NCI-H524 (cell line): Measurements from ENCODE around the gene PRKAG2.
A peak's percentile ranks its signal among the peaks of the same experiment; 100 is the strongest.
"Not testable (repeated sequence)": the region's sequence is repeated elsewhere in the genome, so short reads cannot be mapped to it uniquely, and the experiment has no call there.

ENCODE experiments used
- DNase-seq, 2 experiments: peaks; one replicate each; lab custom pipeline; 2025; lab: John Stamatoyannopoulos, UW

The PRKAG2 gene

GRCh38 chr7:151851145-151851751 is 25.7 kb downstream of the PRKAG2 start:
- no peak for DNase-seq

DNA sequence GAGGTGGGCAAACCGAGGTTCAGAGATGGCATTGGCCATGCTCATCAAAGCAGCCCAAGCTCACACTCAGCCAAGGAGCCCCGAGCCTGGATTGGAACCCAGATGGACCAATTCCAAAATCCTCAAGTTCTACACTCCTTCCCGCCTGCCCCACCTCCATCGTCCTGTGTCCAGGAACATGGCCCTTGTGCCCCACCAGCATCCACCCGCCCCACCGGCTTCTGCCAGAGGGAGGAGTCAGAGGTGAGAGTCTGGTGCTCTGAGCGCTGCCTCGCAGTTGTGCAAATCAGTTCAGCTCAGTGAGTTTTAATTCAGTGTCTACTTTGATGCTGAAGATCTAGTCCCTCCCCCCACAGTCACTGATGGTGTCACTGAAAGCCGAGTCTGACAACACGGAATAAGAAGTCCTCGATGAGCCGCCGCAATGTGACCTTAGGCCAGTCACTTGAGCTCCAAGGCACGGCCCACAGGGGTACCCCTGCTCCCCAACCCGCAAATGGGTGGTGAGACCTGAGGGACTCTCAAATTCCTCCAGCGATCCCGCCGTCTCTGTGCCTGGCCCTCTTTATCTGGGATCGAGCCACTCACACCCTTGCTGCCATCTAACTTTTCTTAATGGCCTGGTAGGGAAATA is 26.3 kb downstream of the PRKAG2 start:
- DNase-seq, result no peak

- DNase-seq, result no peak
Measured at GRCh38 chr7:151849879-151850260, 27.0 kb downstream of the PRKAG2 start.

GRCh38 chr7:151849008-151849878 is 27.7 kb downstream of the PRKAG2 start:
- DNase-seq, result no peak

- DNase-seq, result no peak
Measured at GRCh38 chr7:151847681-151848081, 29.2 kb downstream of the PRKAG2 start.

DNA sequence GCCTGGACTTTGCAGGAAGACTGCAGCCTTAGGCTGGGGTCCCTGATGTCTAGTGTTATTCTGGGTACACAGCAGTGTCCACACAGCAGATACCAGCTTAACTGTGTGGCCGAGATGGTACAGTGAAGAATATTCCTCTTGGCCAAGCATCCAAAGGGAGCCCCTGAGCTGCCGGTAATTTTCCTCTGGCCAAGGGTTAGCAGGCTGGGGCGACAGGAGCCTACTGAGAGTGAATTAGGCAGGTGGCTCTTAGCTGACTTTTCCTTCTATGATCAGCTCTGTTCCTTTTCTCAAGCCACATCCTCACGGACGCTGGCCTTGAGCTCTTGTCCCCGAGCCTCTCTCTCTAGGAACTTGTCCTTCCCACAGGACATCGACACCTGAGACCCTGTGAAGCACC is 29.8 kb downstream of the PRKAG2 start:
- no peak for DNase-seq

DNA sequence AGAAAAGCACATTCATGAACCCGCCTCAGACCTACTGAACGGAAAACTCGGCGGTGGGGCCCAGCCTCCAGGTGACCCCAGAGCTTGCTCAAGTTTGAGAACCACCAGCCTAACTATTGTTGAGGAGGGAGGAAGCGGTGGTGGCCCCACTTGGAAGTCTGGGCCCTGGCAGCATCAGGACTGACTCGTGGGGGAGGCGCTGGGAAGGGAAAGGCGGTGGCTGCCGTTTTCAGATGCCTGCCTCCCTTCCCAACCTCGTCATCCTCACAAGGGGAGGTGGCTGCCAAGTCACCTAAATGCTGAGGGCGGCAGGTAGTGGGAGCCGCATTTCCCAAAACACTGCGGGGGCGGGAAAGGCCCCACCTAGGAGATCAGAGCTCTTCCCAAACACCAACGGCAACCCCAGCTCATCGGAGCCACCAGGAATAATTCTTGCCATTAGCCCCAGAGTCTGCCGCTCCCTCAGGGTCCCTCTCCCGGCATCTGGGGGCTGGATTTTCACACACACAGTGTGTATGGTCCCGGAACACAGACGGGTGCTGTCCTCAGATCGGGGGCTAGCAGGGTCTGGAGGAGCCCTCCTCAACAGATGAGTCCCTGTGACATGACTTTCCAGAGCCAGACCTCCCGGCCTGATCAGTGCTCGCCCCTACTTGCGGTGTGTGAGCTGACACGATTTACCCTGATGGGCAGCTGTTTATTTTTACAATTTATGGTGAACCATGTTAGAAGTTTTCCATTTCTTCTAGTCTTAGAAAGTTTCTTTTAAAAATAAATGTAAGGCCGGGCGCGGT is 31.3 kb downstream of the PRKAG2 start:
- DNase-seq, result no peak

- DNase-seq, result no peak
Measured at GRCh38 chr7:151844825-151845200, 32.1 kb downstream of the PRKAG2 start.

DNA sequence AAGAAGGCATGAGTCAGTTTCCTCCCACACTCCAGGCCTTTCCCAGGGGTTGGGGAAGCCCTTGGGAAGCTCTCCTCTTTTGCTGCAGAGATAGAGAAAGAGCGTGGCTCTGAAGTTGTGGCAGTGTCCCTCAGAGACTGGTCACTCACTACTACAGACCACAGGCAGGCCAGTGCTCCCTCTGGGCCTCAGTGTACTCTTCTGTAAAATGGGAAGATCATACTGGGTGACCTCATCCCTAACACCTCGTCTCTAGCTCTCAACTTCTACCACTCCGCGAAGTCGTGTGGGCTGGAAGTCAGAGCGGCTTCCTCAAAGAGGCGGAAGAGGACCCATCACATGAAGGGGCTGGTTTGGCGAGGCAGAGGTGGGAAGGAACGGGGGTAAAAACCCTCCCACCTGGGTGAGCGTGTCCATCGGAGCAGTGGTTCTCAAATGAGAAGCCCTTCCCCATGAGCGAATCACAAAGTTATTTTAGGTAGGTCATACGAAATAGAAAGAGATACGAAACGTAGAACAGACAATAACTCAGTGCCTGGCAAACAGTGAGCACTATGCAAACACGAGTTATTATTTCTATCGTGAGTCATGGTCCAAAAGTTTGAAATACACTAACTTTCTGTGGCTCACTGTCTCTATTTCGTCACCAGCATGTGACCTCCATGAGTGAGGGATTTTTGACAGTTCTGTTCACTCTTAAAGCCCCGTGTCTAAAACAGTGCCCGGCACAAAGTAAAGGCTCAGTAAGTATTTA is 32.7 kb downstream of the PRKAG2 start:
- DNase-seq, result no peak

DNA sequence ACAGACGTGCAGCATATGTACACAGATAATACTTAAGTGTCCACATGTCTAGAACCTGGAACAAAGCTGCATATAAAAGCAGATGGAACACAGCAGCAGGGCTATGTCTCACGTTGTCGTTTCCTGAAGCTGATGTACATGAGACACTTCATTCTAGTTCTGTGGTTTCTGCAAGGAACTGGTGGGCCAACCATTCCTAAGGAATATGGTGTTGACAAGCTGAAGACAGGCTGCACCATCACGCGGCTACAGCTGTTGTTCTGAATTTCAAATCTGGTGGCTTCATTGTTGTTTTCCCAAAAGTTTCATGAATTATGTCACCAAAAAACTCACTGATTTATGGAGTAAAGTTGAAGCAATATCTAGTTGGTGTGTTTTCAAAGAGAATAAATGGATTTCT is 33.7 kb downstream of the PRKAG2 start:
- DNase-seq, result no peak

- not testable (repeated sequence) for DNase-seq
Measured at GRCh38 chr7:151841395-151842051, 35.4 kb downstream of the PRKAG2 start.

DNA sequence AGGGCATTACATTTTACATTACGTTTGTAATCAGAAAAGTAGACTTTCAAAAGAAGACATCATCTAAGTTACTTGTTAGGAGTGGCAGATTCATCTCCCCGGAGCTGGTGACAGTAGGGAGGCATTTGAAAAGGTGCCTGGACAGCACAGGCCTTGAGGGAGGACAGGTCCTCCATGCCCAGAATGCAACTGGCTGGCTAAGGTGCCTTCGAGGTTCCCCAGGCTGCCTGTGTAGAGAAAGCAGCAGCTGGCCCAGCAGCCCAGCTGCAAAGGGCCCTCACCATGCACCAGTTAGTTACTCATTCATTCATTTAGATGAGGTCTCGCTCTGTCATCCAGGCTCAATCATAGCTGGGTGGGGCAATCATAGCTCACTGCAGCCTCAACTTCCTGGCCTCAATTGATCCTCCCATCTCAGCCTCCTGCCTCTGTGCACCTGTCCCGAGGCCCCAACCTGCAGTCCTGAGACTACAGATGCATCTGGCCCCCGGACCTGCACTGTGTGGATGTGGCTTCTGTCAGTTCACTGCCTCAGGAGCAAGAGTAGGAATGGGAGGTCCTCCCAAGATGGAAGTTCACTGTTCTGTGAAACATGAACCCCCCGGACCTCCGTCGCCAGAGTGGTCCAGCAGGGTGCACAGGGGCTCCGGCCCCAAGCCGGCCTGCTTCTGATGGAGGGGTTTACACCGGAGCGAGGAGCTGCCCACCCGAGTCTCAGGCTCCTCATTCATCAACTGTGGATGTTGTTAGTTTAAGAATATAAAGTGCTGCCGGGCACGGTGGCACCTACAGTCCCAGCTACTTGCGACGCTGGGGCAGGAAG is 36.6 kb downstream of the PRKAG2 start:
- no peak for DNase-seq

DNA sequence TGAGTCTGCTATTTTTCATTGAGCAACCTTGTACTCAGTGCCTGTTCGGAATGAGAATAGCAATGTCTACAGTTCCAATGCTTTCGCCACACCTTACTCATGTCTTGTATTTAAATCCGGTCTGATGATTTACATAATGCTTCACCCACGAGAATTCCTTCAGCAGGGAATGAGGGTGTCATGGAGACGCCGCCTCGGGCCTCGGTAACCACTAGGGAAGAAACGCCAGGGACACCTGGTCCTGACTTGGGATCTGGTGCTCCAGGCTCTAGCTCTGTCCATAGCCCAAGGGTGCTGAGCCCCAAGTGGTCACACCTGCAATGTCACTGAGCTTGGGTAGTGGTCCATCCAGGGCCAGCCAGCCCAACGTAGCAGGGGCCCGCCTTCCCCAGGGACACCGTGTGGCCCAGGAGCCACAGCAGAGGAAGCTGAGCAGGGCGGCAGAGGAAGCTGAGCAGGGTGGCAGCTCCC is 37.4 kb downstream of the PRKAG2 start:
- no peak for DNase-seq

- DNase-seq, result no peak
Measured at GRCh38 chr7:151838861-151839381, 38.0 kb downstream of the PRKAG2 start.

DNA sequence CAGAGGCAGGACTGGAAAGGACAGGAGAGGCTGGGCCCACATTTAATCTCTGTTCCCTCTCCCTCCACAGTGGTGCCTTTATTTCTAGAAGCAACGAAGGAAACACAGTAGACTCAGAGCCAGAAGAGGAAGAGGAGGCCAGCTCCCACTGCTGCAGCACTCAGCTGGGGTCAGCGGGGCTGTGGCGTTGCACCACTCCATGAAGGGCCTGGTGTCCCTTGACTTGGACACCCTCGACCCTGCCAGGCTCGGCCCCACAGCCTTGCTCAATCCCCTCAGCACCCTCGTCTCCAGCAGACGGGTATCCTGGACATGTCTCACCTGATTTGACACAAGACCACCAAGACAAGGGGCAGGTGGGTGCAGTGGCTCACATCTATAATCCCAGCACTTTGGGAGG is 38.8 kb downstream of the PRKAG2 start:
- DNase-seq, result no peak

DNA sequence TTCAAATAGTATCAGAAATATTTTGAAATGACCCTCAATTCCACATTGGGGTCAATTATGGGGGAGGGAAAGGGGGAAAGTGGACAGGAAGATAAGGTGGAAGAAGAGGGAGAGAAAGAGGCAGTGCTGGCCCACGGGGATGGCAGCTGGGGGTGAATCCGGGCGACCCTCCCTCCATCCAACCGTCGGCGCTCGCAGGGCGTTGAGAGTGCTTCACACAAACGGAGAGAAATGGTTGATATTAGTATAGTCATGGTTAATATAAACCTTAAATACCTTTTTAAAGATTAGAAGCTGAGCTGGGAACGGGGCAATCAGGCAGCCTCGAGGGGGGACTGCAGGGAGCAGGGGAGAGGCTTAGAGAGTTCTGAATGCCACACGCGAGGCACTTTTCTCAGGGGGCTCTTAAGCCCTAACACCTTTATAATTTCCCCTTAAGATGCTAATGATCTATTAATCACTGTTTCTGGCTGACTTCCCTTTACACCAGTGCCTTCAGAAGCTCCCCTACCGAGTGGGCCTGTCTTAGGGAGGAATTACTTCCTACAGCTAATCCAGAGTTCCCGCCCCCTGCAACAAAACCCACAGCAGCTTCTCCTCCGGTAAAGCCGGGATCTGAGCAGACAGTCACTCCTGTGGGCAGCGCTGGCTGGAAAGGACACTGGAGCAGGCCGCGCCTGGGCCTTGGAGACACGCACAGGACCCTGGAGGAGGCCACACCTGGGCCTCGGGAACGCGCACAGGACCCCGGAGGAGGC is 39.5 kb downstream of the PRKAG2 start:
- peak; percentile 50 to 79 for DNase-seq

DNA sequence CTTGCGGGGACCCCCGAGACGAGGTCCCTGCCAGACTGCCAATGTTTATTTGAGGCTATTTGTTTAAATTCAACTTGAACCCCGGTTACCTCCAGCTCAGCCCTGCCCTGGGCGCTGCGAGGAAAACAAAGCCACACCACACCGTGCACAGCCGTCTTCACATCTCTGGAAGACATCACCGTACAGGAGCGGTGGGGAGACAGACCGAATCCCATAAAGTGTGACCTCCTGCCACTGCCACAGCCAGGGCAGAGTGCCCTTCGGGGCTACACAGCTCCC is 40.0 kb downstream of the PRKAG2 start:
- DNase-seq, result no peak

- no peak for DNase-seq
Measured at GRCh38 chr7:151836191-151836926, 40.6 kb downstream of the PRKAG2 start.

DNA sequence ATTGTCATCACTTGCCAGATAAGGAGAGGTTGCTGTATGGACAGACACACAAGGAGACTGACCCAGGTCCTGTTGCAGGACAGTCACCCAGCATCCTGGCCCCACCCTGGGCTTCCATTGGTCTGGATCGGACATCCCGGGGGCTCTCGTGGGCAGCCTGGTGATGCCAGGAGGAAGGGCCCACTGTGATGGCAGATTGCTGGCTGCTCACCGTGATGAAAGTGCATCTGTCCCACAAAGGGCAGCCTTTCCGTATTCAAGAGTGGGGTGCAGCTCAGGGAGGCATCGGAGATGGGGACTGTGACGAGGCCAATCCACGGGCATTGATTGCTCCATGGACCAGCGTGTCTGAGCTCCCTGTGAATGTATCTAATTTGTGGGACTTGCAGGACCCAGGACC is 41.3 kb downstream of the PRKAG2 start:
- DNase-seq, result no peak
